Loucy (cell line): ENCODE measurements around the gene LTBP1.

Experiments
- H2AFZ ChIP-seq: fragments of 200-600 bp; sonication (generic); 2 replicates; pipeline ENCODE4 v1.6.0; 2016; ENCODE audit warnings: antibody characterized with exemption, mild to moderate bottlenecking, low read length, moderate library complexity
- H3F3A ChIP-seq: fragments of 200-600 bp; 2 replicates; pipeline ENCODE4 v1.6.0; 2016; ENCODE audit warnings: antibody characterized with exemption, low read depth, mild to moderate bottlenecking
- H3K27me3 ChIP-seq: fragments of 200-600 bp; sonication (generic); 2 replicates; pipeline ENCODE4 v1.6.1; 2014; ENCODE audit warnings: low read length, mild to moderate bottlenecking; ENCODE audit not compliant: insufficient read depth, poor library complexity, severe bottlenecking
- H3K36me3 ChIP-seq: fragments of 200-600 bp; sonication (generic); 2 replicates; pipeline ENCODE4 v1.6.1; 2016; ENCODE audit warnings: low read length; ENCODE audit not compliant: insufficient read depth
- H3K4me1 ChIP-seq: fragments of 200-600 bp; sonication (generic); 2 replicates; pipeline ENCODE4 v1.5.1; 2014; ENCODE audit warnings: low read length, mild to moderate bottlenecking; ENCODE audit not compliant: insufficient read depth, poor library complexity, severe bottlenecking
- H3K4me2 ChIP-seq: fragments of 200-600 bp; sonication (generic); 2 replicates; pipeline ENCODE4 v1.6.0; 2014; ENCODE audit warnings: antibody characterized with exemption, low read length, low read depth, mild to moderate bottlenecking; ENCODE audit not compliant: poor library complexity, severe bottlenecking
- H3K4me3 ChIP-seq: fragments of 200-600 bp; sonication (generic); 2 replicates; pipeline ENCODE4 v1.5.1; 2014; ENCODE audit warnings: low read length, mild to moderate bottlenecking, mixed read lengths; ENCODE audit not compliant: poor library complexity, severe bottlenecking
- H3K79me2 ChIP-seq: fragments of 200-600 bp; sonication (generic); 2 replicates; pipeline ENCODE4 v1.6.1; 2014; ENCODE audit warnings: low read length; ENCODE audit not compliant: insufficient read depth
- H3K9ac ChIP-seq: fragments of 200-600 bp; sonication (generic); 2 replicates; pipeline ENCODE4 v1.6.0; 2014; ENCODE audit warnings: mild to moderate bottlenecking, low read depth, low read length, moderate library complexity; ENCODE audit not compliant: poor library complexity, severe bottlenecking
- H3K9me2 ChIP-seq: fragments of 200-600 bp; sonication (generic); replicated peaks from 2 replicates; pipeline ENCODE4 v1.6.1; 2016; ENCODE audit warnings: low read depth, low read length, mixed read lengths
- H3K9me3 ChIP-seq: fragments of 200-600 bp; sonication (generic); 2 replicates; pipeline ENCODE4 v1.6.1; 2014; ENCODE audit warnings: mild to moderate bottlenecking, antibody characterized with exemption, low read length, low read depth; ENCODE audit not compliant: insufficient read depth
- H4K20me1 ChIP-seq: fragments of 200-600 bp; sonication (generic); 2 replicates; pipeline ENCODE4 v1.6.0; 2014; ENCODE audit warnings: antibody characterized with exemption, low read length, mild to moderate bottlenecking; ENCODE audit not compliant: insufficient read depth, poor library complexity, severe bottlenecking
- EZH2phosphoT487 ChIP-seq: fragments of 200-600 bp; IDR thresholded peaks from 2 replicates; pipeline ENCODE4 v1.6.1; 2018; ENCODE audit warnings: antibody characterized with exemption, mild to moderate bottlenecking, moderate library complexity, borderline replicate concordance
- TF ChIP-seq, protein P1 (sequence below): fragments of 200-600 bp; sonication (generic); conservative IDR thresholded peaks from 2 replicates; pipeline ENCODE4 v1.5.1; 2014; ENCODE audit warnings: mild to moderate bottlenecking, antibody characterized with exemption, low read length

LTBP1 gene

DNA sequence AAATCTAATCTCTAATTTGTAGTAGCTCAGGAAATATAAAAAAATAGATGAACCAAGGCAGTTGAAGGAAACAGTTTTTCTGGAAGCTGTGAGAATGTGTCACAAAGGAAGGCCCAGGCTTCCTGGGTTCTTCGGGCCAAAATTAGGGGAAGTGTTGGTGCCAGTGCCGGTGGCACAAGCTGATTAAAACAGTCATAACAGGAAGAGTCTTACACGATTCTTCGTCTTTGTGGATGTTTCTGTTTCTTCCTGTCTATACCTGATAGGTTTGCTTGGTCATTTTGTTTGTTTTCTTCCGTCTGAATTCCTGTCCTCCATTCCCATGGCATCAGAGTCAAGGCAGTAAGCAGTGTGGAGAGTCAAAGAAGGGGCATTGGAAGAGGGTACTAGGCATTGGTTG lies 294.3 kb downstream of the LTBP1 start:
- no peaks in the 10 kb centered on the region for H4K20me1 ChIP-seq
- no peaks in the 10 kb centered on the region for H3K27me3 ChIP-seq
- no peaks in the 10 kb centered on the region for H3K36me3 ChIP-seq
- peaks cover 6% of the 10 kb centered on the region; the same call in 1 of the 2 replicates for H3F3A ChIP-seq
- TF ChIP-seq, protein P1, sequence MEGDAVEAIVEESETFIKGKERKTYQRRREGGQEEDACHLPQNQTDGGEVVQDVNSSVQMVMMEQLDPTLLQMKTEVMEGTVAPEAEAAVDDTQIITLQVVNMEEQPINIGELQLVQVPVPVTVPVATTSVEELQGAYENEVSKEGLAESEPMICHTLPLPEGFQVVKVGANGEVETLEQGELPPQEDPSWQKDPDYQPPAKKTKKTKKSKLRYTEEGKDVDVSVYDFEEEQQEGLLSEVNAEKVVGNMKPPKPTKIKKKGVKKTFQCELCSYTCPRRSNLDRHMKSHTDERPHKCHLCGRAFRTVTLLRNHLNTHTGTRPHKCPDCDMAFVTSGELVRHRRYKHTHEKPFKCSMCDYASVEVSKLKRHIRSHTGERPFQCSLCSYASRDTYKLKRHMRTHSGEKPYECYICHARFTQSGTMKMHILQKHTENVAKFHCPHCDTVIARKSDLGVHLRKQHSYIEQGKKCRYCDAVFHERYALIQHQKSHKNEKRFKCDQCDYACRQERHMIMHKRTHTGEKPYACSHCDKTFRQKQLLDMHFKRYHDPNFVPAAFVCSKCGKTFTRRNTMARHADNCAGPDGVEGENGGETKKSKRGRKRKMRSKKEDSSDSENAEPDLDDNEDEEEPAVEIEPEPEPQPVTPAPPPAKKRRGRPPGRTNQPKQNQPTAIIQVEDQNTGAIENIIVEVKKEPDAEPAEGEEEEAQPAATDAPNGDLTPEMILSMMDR, result no peak
- TF ChIP-seq EZH2phosphoT487, result no peak
- H3K4me1 ChIP-seq, result peaks cover 83% of the 10 kb centered on the region
- no peaks in the 10 kb centered on the region for H3K79me2 ChIP-seq
- H3K9ac ChIP-seq, result no peak overlapping the region
- no peak overlapping the region for H2AFZ ChIP-seq
- no peaks in the 10 kb centered on the region for H3K9me2 ChIP-seq
- peak overlapping the region; percentile 1 for H3K4me2 ChIP-seq
- no peaks in the 10 kb centered on the region for H3K9me3 ChIP-seq
- no peak overlapping the region for H3K4me3 ChIP-seq

DNA sequence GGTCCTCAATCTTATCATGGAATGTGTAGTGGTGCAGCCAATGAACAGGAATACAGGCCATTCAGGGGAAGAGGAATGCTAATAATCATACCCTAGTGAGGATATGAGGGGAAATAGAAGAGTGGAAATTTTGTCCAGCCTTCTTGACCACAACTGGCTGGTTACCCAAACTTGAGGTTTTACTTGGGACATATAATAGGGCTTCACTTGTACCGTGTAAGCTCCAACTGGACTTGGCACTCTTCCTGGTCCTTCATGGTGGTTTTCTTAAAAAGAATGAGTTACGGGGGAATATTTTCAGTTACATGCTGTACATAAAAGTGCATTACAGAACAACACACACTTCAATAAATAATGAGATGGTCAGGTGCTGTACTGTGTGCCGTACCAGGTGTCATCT lies 294.8 kb downstream of the LTBP1 start:
- Histone ChIP-seq H3K9me3 (no peaks in the 10 kb centered on the region), H3K79me2 (no peaks in the 10 kb centered on the region), H3F3A (0 out of 2 replicates have a peak, but pooled peaks cover 4% of the 10 kb centered on the region), H3K9me2 (no peaks in the 10 kb centered on the region), H3K9ac (no peak overlapping the region), H3K36me3 (no peaks in the 10 kb centered on the region), H2AFZ (no peak overlapping the region), H3K27me3 (no peaks in the 10 kb centered on the region), H3K4me2 (peak overlapping the region; percentile 1), H3K4me1 (peaks cover 83% of the 10 kb centered on the region), H3K4me3 (no peak overlapping the region), H4K20me1 (no peaks in the 10 kb centered on the region)
- TF ChIP-seq, protein P1, result no peak
- no peak for TF ChIP-seq EZH2phosphoT487

DNA sequence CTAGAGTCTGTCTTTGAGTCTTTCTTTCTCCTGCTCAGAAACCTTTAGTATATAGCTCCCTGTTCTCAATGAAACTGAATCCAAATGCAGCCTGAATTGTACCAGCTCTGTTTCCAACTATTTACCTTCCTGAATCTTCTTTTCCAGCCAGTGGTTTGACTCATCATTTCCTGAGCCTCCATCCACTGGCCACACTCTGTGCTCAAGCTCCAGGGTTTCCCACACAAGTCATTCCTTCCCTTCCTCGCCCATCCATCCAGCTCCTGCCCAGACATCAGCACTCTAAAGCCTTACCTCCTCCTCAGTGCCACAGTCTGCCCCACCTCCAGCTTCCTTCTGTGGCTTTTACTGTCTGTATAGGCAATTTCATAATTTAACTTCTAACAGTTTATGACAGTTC lies 296.1 kb downstream of the LTBP1 start:
- Histone ChIP-seq H3K4me2 (peak overlapping the region; percentile 65), H4K20me1 (no peaks in the 10 kb centered on the region), H3K9me2 (no peaks in the 10 kb centered on the region), H3K36me3 (no peaks in the 10 kb centered on the region), H2AFZ (no peak overlapping the region), H3K4me1 (peaks cover 73% of the 10 kb centered on the region), H3K9me3 (no peaks in the 10 kb centered on the region), H3K9ac (peak overlapping the region; percentile 31), H3F3A (0 out of 2 replicates have a peak, but pooled peaks cover 4% of the 10 kb centered on the region), H3K27me3 (no peaks in the 10 kb centered on the region), H3K4me3 (peak overlapping the region; percentile 44), H3K79me2 (no peaks in the 10 kb centered on the region)
- TF ChIP-seq, protein P1, result no peak
- TF ChIP-seq EZH2phosphoT487, result no peak
